ENCODE measurements around the gene SPIB.

Gene SPIB

DNA sequence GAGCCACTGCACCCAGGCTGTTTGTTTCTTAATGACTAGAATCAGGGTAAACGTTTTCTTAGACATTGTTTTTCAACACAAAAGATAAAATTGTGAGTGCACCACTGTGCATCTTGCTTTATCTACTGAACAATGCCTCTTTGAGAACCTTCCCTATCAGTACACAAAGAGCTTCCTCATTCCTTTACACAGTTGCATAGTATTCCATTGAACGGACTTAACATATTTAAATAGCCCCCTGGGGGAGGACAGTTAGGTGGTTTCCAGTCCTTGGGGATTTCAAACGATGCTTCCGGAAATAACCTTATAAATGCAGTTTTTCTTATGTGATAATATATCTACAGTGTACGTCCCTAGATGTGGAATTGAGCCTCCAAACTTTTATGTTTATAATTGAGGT is 26.0 kb upstream of the SPIB start:
- no peak for ATAC-seq

- no peak for ATAC-seq
Measured at GRCh38 chr19:50393589-50393988, 25.1 kb upstream of the SPIB start.

DNA sequence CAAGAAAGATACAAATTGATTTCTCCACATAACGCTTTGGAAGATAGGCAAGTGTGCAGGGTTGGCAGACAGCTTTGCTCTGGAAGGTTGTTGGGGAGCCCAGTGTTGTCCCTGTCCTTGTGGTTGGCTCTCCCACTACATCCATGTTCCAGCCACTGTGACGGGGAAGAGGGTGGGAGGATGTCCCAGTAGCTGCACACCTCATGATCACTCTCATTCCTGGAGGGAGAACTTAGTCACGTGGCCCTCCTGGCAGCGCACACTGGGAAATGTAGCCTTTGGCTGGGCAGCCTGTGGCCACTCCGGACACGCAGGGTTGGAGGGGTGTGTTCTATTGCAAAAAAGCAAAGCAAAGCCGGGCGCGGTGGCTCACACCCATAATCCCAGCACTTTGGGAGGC is 24.7 kb upstream of the SPIB start:
- ATAC-seq, result no peak

- ATAC-seq, result no peak
Measured at GRCh38 chr19:50398675-50399367, 19.9 kb upstream of the SPIB start.

DNA sequence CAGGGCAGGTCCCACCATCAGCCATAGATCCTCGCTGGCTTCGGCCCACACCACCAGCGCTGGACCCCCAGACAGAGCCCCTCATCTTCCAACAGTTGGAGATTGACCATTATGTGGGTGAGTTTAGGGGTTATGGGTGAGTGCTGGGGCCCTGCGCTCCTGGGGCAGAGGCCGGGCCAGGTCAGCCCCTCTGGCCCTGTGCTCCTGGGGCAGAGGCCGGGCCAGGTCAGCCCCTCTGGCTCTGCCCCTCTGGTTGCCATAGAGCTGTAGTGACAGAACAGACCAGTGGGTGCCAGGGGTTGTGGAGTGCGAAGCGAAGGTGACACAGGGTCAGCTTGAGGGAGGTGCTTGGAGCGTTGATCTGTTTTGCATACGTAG is 19.4 kb upstream of the SPIB start:
- ATAC-seq, result no peak

DNA sequence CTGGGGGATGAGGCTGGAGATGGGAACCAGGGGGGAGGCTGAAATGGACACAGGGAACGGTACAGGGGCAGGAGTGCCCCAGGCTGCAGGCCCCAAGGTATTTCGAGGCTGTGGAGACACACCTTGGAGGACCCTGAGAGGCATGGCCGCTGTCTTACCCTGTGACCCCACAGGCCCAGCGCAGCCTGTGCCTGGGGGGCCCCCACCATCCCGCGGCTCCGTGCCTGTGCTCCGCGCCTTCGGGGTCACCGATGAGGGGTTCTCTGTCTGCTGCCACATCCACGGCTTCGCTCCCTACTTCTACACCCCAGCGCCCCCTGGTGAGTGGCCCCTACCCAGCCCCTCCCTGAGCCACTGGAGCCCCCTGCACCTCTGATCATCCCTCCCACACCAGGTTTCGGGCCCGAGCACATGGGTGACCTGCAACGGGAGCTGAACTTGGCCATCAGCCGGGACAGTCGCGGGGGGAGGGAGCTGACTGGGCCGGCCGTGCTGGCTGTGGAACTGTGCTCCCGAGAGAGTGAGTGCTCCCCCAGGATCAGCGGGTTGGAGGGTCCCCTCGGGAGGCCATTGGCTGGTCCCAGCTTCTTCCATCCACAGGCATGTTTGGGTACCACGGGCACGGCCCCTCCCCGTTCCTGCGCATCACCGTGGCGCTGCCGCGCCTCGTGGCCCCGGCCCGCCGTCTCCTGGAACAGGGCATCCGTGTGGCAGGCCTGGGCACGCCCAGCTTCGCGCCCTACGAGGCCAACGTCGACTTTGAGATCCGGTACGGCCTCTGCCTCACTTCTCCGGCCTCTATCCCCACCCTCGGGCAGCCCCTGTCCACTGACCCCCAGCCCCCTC is 16.9 kb upstream of the SPIB start:
- ATAC-seq, result no peak

DNA sequence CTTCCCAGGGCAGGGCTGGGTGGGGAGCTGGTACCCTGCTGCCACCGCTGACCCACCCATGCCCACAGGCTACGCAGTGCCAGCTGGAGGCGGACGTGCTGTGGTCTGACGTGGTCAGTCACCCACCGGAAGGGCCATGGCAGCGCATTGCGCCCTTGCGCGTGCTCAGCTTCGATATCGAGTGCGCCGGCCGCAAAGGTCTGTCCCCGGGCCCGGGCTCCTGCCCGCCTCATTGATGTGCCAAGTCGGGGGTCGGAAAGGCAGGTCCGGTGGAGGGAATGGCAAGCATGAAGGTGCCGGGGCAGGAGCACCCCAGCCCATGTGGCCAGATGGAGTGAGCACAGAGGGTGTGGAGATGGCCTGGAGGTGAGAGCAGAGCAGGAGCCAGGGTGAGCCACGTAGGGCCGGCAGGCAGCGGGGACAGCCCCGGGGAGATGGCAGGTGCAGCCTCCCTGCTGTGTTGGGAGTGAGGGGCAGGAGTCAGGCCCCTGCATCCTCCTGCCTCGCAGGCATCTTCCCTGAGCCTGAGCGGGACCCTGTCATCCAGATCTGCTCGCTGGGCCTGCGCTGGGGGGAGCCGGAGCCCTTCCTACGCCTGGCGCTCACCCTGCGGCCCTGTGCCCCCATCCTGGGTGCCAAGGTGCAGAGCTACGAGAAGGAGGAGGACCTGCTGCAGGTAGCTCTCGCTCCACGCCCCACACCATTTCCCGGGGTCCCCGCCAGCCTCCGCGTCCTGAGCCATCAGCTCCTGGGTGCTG is 16.0 kb upstream of the SPIB start:
- no peak for ATAC-seq

DNA sequence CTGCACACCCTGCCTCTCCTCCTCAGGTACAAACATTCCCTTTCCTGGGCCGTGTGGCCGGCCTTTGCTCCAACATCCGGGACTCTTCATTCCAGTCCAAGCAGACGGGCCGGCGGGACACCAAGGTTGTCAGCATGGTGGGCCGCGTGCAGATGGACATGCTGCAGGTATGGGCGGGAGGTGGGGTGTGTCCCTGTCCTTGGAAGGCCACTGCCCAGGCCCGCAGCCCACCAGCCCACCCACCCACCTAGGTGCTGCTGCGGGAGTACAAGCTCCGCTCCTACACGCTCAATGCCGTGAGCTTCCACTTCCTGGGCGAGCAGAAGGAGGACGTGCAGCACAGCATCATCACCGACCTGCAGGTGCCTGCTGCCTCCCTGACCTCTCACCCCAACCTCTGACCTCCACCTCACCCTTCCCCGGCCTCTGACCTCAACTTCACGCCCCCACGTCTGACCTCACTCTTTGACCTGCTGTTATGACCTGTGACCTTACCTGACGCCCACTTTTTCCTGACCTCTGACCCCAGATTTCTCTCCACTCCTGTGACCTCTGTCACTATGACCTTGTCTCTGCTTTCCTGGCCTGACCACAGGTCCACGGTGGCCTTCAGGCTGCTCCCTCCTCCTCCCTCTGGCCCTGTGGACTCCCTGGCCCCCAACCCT is 12.4 kb upstream of the SPIB start:
- ATAC-seq, result no peak

- no peak for ATAC-seq
Measured at GRCh38 chr19:50406829-50407228, 11.9 kb upstream of the SPIB start.

DNA sequence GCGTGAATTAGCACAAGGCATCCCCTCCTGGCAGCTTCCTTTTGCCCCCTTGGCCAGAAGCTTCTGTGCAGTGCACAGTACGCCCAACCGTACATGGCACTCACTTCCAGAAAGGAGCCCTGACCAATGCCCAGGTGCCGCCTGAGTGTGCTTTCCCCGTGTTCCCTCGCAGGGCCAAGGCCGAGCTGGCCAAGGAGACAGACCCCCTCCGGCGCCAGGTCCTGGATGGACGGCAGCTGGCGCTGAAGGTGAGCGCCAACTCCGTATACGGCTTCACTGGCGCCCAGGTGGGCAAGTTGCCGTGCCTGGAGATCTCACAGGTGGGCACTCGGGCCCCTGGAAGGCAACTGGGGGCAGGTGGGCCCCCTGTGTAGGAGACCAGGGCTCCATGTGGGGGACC is 9.4 kb upstream of the SPIB start:
- ATAC-seq, result no peak

DNA sequence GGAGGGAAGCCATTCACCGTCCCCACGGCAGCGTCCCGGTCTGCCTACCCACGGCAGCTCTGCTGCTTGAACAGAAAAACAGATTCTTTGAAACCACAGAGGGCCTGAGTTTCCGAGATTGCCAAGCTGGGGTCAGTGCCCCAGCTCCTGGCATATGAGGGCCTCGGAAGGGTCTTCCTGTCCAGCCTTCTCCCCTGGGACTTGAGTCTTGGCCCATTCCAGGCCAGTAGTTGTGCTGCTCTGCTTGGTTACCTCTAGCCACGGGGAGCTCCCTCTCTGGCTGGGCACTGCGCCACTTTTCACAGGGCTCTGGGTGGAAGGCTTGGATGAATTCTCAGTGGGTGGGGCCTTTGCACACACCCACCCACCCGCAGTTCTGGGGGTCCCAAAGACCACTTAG is 8.6 kb upstream of the SPIB start:
- ATAC-seq, result no peak

DNA sequence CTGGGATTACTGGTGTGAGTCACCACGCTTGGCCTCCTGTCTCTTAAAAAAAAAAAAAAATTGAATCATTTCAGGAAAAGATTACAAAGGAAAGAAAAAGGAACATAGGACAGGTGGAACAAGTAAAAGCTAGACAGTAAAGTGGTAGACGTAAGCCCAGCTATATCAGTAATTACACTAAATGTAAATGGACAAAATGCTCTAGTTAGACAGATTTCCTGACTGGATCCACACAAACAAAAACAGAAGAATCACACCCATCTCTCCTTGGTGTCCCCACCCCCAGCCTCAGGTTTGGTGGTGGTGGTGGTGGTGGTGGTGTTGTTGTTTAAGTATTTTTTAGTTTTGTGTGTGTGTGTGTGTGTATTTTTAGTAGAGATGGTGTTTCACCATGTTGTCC is 6.3 kb upstream of the SPIB start:
- no peak for ATAC-seq

DNA sequence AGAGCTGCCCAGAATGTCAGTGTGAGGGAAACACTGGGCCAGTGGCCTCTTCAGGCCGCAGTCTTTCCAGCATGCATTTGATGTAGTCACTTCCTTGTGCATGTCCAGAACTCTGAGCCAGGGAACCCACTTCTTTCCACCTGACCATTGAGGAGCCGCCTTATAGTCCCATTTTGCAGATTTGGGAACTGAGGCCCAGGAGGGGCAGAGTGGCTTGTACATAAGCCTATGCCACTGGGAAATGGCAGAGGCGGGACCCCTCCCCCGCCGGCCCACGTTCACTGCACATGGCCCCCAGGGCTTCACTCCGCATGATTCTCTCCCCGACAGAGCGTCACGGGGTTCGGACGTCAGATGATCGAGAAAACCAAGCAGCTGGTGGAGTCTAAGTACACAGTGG is 5.6 kb upstream of the SPIB start:
- no peak for ATAC-seq

DNA sequence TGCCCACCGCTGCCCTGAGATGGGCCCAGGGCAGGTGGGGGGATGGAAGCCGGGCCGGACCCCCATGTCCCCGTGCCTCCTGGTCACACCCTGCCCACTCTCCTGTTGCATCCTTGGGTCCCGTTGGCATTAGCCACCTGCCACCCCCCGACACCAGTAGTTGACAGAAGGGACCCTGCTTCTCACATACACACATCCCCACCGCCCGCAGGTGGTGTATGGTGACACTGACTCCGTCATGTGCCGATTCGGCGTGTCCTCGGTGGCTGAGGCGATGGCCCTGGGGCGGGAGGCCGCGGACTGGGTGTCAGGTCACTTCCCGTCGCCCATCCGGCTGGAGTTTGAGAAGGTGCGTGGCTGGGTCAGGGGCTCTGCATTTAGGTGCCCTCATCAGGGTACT is 5.2 kb upstream of the SPIB start:
- ATAC-seq, result no peak

- ATAC-seq, result peak; percentile 69 to 76
Measured at GRCh38 chr19:50414864-50415660, 3.7 kb upstream of the SPIB start.

- ATAC-seq, result peak; percentile 20 to 31
Measured at GRCh38 chr19:50415661-50416033, 3.1 kb upstream of the SPIB start.

GRCh38 chr19:50416034-50416977 is 2.4 kb upstream of the SPIB start:
- ATAC-seq, result no peak

- ATAC-seq, result no peak
Measured at GRCh38 chr19:50417111-50418081, 1.3 kb upstream of the SPIB start.

DNA sequence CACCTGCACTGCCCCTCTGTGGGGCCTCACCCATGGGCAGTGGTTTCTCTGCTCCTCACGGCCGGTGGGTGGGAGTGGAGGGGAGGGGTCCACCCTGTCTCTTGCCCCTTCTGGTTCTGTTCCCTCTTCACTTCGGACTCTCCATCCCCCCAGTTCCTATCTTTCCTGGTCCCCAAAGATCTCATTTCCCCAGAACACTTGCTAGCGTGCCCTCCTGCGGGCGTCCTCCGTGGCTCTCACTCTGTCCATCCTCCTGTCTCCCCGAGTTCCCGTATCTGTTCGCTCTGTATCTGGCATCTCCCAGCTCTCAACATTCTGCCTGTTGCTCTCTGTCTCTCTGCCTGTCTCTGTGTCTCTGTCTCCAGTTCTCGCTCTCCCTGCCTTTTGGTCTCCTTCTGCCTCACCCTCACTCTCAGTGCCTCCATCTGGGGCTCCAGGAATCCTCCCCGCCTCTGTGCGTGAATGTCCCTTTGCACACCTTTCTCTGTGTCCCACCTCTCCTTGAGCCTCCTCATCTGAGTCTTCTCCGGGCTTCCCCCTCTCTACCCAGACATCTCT is 363 bp downstream of the SPIB start:
- ATAC-seq, result no peak
